Activated T-cell treated with anti-CD3 and anti-CD28 coated beads, Interleukin-2, amount 50 U/mL, for 1 hour (primary cell): ENCODE results near the gene HSPE1.
A peak's percentile ranks its signal among the peaks of the same experiment; 100 is the strongest.
"Not testable (repeated sequence)": the region's sequence is repeated elsewhere in the genome, so short reads cannot be mapped to it uniquely, and the experiment has no call there.

Experiments used
- DNase-seq: peaks from one replicate; pipeline ENCODE4 v3.0.0-alpha.2; 2020

The HSPE1 gene

GRCh38 chr2:197499594-197500502, at the start of gene HSPE1, which contains the start of gene HSPD1:
TSS of gene HSPE1 (plus strand) at chr2:197500379. CDS start at chr2:197500437, 58 bp downstream.
TSS of gene HSPD1 (minus strand) at chr2:197499840. CDS start at chr2:197498848, 992 bp downstream.
- peak; percentile 94 for DNase-seq

- no peak for DNase-seq
Measured at GRCh38 chr2:197450465-197450864, 49.7 kb upstream of the HSPE1 start.

DNA sequence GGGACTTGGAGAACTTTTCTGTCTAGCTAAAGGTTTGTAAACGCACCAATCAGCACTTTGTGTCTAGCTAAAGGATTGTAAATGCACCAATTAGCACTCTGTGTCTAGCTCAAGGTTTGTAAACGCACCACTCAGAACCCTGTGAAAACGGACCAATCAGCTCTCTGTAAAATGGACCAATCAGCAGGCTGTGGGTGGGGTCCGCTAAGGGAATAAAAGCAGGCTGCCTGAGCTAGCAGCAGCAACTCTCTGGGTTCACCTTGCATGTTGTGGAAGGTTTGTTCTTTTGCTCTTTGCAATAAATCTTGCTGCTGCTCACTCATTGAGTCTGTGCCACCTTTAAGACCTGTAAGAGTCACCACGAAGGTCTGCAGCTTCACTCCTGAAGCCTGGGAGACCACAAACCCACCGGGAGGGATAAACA, 49.2 kb upstream of the HSPE1 start:
- DNase-seq = not testable (repeated sequence)

DNA sequence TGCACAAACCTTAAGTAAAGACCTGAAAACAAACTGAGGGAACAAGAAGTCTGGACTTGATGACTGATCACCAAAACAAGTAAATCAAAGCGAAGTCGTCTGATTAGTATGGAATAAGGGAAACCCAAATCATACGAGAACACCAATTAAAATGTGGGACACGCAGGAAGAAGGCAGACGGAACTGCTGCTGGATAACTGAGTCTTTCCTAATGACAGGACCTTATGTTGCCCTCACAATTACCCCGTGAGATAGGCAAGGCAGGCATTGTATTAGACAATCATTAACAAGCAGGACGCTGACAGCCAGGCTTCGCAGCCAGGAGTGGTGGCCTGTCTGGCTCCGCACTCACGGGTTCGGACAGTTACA, 47.4 kb upstream of the HSPE1 start:
- no peak for DNase-seq

DNA sequence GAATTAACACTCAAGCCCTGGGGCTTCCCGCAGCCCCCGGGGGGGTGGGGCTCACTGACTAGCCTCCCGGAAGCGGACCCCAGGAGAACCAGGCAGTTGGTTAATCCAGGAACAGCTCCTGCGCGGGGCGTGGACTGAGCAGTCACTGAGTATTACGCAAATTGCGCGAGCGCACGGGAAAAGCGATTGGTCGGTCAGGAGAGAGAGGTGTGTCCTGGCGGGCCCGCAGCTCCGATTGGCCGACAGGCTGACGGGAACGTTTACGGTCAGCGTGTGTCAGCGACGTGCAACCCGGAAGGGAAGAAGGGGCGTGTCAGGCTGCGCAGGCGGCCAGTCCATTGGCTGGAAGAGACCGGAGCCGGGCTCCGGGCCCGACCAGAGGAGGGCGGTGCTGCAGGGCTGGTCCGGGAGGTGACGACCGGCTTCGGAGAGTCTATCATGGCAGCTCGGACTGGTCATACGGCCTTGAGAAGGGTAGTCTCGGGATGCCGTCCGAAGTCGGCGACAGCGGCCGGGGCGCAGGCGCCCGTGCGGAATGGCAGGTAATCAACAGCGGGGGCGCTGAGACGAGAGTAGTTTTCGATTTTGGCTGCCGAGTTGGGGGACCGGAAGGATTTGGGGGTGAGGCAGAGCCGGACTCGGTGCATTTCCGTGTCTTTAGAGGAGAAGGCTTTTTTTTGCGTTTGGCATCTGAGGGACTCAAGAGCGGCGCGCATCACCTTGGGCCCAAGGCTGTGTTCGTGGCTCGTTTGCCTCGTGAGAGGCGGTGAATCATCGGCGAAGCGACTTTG, 46.9 kb upstream of the HSPE1 start, which contains the start of gene COQ10B:
Gene COQ10B (plus strand): TSS at position 430 of the 791 bp plus-strand sequence. CDS start 9 bp downstream, at position 439.
- peak; percentile 95 for DNase-seq

DNA sequence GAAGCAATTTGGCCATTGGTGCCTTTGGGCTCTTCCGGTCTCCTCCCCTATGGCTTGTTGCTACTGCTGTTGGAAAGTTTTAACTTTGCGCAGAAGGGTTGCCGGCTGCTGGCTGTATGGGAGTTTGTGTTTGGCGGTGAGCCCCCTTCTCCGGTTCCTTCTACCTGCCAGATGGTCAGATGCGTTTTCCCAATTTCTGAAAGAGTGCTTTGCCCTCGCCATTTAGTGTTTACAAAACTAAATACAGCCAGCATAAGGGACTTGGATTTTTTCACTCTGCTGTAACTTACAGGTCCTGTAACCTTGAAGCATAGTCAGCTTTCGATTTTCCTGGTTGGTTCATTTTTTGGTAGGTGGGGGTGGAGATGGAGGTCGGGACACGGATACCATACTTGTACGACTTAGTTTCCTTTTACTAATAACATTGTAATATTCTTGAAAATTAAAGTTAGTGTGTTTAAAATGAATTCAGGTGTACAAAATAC, 46.2 kb upstream of the HSPE1 start:
- DNase-seq = no peak

DNA sequence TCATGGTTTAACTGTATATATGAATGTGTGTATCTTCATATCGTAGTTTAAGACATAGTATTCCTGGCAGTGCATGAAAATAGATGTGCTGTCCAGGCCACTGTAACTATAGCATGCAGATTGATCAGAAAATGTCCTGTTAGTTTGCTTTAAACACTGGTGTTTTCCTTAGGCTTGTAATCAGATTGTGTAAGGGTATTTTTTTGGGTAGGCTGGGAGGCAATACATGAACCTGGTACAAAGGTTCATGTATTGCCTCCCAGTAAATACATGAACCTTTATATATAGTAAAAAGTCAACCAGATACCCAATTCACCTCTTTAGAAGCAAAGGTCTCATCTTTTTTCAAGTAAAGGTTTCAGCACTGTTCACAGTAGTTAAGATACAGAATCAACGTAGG, 45.3 kb upstream of the HSPE1 start:
- DNase-seq = no peak

- DNase-seq = no peak
Measured at GRCh38 chr2:197455428-197455827, 44.8 kb upstream of the HSPE1 start.

DNA sequence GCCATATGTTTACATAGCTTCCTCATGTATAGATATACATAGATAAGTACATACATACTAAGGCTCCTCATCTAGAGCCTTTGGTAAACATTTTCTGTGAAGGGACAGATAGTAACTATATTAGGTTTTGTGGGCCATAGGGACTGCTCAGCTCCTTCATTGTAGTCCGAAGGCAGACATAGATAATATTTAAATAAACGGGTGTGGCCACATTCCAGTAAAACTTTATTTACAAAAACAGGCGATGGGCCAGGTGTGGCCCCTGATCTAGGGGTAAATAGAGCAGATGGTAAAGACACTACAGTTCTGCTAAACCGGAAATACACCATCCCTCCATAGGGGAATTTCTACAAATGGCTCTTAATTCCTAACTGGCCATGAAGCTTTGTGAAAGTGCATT, 39.5 kb upstream of the HSPE1 start:
- no peak for DNase-seq

- no peak for DNase-seq
Measured at GRCh38 chr2:197461057-197461456, 39.1 kb upstream of the HSPE1 start.

DNA sequence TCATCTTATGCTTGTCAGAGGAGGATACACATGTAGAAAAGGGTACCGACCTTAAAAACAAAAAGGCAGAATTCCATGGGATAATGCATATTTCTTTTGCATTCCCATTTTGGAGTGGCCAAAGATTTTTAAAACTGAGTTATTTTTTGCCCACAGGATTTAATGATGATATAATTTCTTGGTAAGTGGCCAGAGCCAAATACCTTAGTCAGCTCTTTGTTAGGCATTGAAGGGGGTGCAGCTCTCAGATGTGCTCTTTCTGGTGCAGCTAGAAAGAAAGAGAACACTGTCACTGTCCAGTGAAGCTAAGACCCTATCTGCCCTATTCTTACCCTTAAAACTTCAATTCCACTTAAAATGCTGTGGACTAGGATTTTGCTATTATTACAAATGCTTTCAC, 36.0 kb upstream of the HSPE1 start:
- DNase-seq = no peak

DNA sequence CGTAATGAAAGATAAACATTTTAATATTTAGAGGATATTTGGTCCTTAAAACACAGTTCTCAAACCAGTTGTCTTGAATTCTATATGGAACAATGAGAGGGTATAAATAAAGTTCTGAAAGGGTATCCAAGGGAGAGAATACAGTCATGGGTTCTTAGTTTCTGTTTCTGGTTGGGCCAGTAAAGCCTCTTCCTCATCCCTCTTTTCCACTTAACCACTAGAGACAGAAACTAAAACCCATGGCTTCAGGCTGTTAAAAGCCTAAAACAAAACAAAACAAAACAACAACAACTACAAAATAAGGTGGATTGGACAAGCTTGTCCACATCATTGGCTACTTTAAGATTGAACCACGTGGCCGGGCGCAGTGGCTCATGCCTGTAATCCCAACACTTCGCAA, 28.0 kb upstream of the HSPE1 start:
- DNase-seq = no peak

DNA sequence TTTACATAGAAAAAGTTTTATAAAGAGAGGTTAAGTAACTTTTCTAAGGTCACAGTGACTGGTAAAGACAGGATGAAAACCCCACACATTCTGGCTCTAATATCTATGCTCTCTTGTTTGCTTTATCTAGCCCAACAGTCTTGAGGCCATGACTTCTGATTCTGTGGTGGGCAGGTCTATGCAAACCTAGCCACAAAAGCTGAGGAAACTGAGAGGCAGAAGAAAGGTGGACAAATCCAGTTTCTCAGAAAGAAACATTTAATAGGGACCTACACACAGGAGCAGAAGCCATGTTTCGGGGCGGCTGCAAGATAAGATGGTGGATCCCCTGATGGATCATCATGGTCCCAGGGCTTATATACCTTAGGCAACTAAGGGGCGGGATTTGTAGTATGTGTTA, 22.4 kb upstream of the HSPE1 start:
- DNase-seq = no peak

DNA sequence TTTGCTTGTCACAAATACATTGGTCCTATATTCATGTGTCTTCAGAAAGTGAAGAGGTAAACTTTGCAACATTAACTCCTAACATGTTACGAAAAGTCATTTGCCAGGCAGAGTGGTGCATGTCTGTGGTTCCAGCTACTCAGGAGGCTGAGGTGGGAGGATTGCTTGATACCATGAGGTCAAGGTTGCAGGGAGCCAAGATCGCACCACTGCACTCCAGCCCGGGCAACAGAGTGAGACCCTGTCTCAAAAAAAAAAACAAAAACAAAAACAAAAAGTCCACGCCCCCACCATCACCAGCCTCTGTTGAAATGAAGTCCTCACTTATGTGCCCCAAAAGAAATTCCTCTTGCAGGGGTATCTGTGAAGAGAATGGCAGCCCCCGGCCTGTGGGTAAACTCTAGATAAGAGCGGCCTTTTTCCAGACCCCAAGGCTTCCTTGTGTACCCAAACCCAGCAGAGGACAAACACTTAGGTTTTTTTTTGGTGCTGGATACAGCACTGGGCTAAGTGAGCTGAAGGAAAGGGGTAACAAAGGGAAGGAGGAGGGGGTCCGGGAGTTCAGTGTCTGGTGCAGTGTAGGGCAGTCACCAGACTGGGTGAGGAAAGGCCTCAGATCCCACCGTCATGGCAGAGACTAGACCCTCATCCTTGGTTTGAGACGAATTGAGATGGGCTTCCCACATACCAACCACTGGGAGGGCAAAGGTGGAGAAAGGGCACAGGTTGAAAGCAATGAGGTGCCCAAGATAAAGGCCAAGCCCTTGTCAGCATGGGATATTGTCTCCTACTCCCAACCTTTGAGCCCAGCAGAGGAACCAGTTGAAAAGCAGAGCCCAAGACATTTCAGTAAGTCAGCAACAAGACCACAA, 19.8 kb upstream of the HSPE1 start:
- DNase-seq = no peak

DNA sequence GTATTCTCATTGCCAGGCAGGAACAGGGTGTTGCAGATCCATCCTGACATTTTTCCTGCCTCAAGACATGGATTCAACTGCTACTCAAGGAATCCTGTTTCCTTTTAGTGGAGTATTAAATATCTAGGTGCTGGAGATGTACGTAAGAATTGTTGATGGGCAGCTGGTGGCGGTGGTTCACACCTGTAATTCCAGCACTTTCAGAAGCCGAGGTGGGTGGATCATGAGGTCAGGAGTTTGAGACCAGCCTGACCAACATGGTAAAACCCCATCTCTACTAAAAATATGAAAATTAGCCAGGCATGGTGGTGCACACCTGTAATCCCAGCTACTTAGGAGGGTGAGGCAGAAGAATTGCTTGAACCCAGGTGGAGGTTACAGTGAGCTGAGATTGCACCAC, 15.9 kb upstream of the HSPE1 start:
- DNase-seq = not testable (repeated sequence)

DNA sequence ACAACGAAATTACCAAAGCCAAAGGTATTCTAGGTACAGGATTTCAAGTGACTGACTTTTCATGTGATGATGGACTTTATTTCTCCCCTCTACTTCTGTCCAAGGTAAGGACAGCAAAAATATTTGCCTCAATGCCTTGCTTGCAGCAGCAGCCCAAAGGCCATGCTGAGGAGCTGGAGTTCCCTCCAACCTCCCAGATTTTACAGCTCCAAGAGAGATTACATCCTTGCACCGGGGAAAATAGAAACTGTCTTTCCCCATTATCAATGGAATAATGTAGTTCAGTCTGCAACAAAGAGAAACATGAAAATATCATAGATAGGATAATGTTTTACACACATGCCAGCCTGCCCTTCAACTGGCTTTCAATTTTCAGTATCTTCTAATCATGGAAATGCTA, 14.0 kb upstream of the HSPE1 start:
- no peak for DNase-seq

- DNase-seq = no peak
Measured at GRCh38 chr2:197487385-197487784, 12.8 kb upstream of the HSPE1 start.

- DNase-seq = no peak
Measured at GRCh38 chr2:197495433-197496134, 4.6 kb upstream of the HSPE1 start.

GRCh38 chr2:197496695-197497094, 3.5 kb upstream of the HSPE1 start:
- no peak for DNase-seq

DNA sequence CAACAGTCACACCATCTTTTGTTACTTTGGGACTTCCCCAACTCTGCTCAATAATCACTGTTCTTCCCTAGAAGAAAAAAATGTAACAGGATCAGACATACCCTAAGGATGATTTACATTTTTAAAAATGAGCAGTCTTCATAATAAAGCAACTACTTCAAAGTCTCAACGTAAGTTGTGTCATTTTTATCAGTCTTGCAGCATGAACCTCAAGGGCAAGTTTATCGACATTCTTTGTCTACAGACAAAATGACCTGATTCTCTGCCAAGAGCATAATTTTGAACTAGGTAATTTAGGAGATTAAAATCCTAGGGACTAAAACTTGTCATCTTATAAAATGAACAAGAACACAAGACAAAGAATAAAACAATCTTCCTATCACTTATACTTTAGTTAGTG, 2.9 kb upstream of the HSPE1 start:
- no peak for DNase-seq

GRCh38 chr2:197498235-197498936, 1.8 kb upstream of the HSPE1 start:
- DNase-seq = no peak
